Neural progenitor cell (in vitro differentiated cells): ENCODE data around the gene ASB10. TPM values are rescaled to one million over a fixed set of nuclear protein-coding genes. Genes with fewer than 3 reads are reported as not detected.

Experiments
- DNase-seq: peaks from one replicate; pipeline ENCODE4 v3.0.0-alpha.2; 2016; ENCODE audit warnings: low spot score
- H2AFZ ChIP-seq: fragments of 200-600 bp; sonication (generic); replicated peaks from 2 replicates; pipeline ENCODE4 v1.6.1; 2016; ENCODE audit warnings: antibody characterized with exemption
- H3F3A ChIP-seq: fragments of 200-600 bp; sonication (generic); 2 replicates; pipeline ENCODE4 v1.6.1; 2016; ENCODE audit warnings: antibody characterized with exemption, low read depth
- H3K27ac ChIP-seq: fragments of 200-600 bp; sonication (generic); 2 replicates; pipeline ENCODE4 v1.5.1; 2016; ENCODE audit warnings: mild to moderate bottlenecking
- H3K27me3 ChIP-seq: fragments of 200-600 bp; sonication (generic); 2 replicates; pipeline ENCODE4 v1.6.1; 2016; ENCODE audit warnings: mild to moderate bottlenecking, moderate library complexity
- H3K36me3 ChIP-seq: fragments of 200-600 bp; sonication (generic); 2 replicates; pipeline ENCODE4 v1.5.1; 2016
- H3K4me1 ChIP-seq: fragments of 200-600 bp; sonication (generic); 2 replicates; pipeline ENCODE4 v1.6.1; 2016; ENCODE audit warnings: mixed run types
- H3K4me2 ChIP-seq: fragments of 200-600 bp; sonication (generic); 2 replicates; pipeline ENCODE4 v1.6.1; 2016
- H3K4me3 ChIP-seq: fragments of 200-600 bp; sonication (generic); 2 replicates; pipeline ENCODE4 v1.5.1; 2016
- H3K79me2 ChIP-seq: fragments of 200-600 bp; sonication (generic); 2 replicates; pipeline ENCODE4 v1.6.1; 2016; ENCODE audit warnings: low read depth
- H3K9ac ChIP-seq: fragments of 200-600 bp; sonication (generic); 2 replicates; pipeline ENCODE4 v1.6.1; 2016
- H3K9me3 ChIP-seq: fragments of 200-600 bp; sonication (generic); 2 replicates; pipeline ENCODE4 v1.5.1; 2016; ENCODE audit warnings: low read depth
- H4K20me1 ChIP-seq: fragments of 200-600 bp; sonication (generic); 2 replicates; pipeline ENCODE4 v1.6.1; 2016; ENCODE audit warnings: low read depth
- H3K27ac Mint-ChIP-seq: 3 replicates; pipeline ENCODE4 v1.8.0; 2021; ENCODE audit warnings: mixed read lengths
- H3K27me3 Mint-ChIP-seq: 2 replicates; pipeline ENCODE4 v1.8.0; 2022; ENCODE audit warnings: low read depth, mild to moderate bottlenecking, inconsistent platforms, moderate library complexity, mixed read lengths; ENCODE audit not compliant: insufficient read depth
- H3K36me3 Mint-ChIP-seq: 3 replicates; pipeline ENCODE4 v1.8.0; 2021; ENCODE audit warnings: mixed read lengths
- H3K4me1 Mint-ChIP-seq: 3 replicates; pipeline ENCODE4 v1.8.0; 2021; ENCODE audit warnings: mixed read lengths
- H3K4me3 Mint-ChIP-seq: 3 replicates; pipeline ENCODE4 v1.8.0; 2021; ENCODE audit warnings: mild to moderate bottlenecking, moderate library complexity, mixed read lengths
- H3K9me3 Mint-ChIP-seq: 3 replicates; pipeline ENCODE4 v1.8.0; 2020; ENCODE audit warnings: mixed read lengths
- EZH2 ChIP-seq: fragments of 200-600 bp; sonication (generic); IDR thresholded peaks from 2 replicates; pipeline ENCODE4 v1.6.1; 2017; ENCODE audit warnings: antibody characterized with exemption, mild to moderate bottlenecking, moderate library complexity
- EZH2phosphoT487 ChIP-seq: fragments of 200-600 bp; sonication (generic); IDR thresholded peaks from 2 replicates; pipeline ENCODE4 v1.6.1; 2017; ENCODE audit warnings: antibody characterized with exemption
- total RNA-seq: library from RNA; depleted of rRNA; stranded (reverse); fragments of >200 nt; gene quantifications from 2 replicates; pipeline ENCODE4 v1.2.3, GENCODE V29; 2015; ENCODE audit warnings: low replicate concordance
- TF ChIP-seq, protein P1 (sequence below): fragments of 200-600 bp; sonication (generic); IDR thresholded peaks from 2 replicates; pipeline ENCODE4 v1.5.1; 2017; ENCODE audit warnings: antibody characterized with exemption, mild to moderate bottlenecking

ASB10 gene
- total RNA-seq, 1 donor from 2014 or later = not detected

GRCh38 chr7:151168003-151168786 is 18.9 kb downstream of the ASB10 start:
- Histone ChIP-seq H3K4me1 (peaks cover 10% of the 10 kb centered on the region), H3K36me3 (no peaks in the 10 kb centered on the region), H2AFZ (peak overlapping the region; percentile 90), H3K4me2 (peak overlapping the region; percentile 97), H3K79me2 (no peaks in the 10 kb centered on the region), H3K27me3 (peaks cover 99% of the 10 kb centered on the region), H4K20me1 (peaks cover 24% of the 10 kb centered on the region), H3K9ac (no peak overlapping the region), H3K27ac (no peak overlapping the region), H3K4me3 (peak overlapping the region; percentile 64), H3K9me3 (no peaks in the 10 kb centered on the region), H3F3A (peaks cover 22% of the 10 kb centered on the region)
- Mint-ChIP-seq H3K4me1 (peaks cover 11% of the 10 kb centered on the region), H3K4me3 (peak overlapping the region; percentile 71), H3K27ac (no peak overlapping the region), H3K27me3 (peaks cover 45% of the 10 kb centered on the region), H3K9me3 (peaks cover 5% of the 10 kb centered on the region), H3K36me3 (no peaks in the 10 kb centered on the region)
- TF ChIP-seq EZH2phosphoT487 (peak; percentile 72), EZH2 (no peak)
- TF ChIP-seq, protein P1, sequence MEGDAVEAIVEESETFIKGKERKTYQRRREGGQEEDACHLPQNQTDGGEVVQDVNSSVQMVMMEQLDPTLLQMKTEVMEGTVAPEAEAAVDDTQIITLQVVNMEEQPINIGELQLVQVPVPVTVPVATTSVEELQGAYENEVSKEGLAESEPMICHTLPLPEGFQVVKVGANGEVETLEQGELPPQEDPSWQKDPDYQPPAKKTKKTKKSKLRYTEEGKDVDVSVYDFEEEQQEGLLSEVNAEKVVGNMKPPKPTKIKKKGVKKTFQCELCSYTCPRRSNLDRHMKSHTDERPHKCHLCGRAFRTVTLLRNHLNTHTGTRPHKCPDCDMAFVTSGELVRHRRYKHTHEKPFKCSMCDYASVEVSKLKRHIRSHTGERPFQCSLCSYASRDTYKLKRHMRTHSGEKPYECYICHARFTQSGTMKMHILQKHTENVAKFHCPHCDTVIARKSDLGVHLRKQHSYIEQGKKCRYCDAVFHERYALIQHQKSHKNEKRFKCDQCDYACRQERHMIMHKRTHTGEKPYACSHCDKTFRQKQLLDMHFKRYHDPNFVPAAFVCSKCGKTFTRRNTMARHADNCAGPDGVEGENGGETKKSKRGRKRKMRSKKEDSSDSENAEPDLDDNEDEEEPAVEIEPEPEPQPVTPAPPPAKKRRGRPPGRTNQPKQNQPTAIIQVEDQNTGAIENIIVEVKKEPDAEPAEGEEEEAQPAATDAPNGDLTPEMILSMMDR = peak; percentile 77
- DNase-seq = peak; percentile 78

GRCh38 chr7:151167197-151167961 is 19.7 kb downstream of the ASB10 start, which contains the start of gene GBX1:
Gene GBX1 (minus strand): TSS chr7:151167694. CDS start chr7:151167548, 146 bp downstream.
- Mint-ChIP-seq H3K36me3 (no peaks in the 10 kb centered on the region), H3K9me3 (no peaks in the 10 kb centered on the region), H3K4me3 (peak within 1 kb of the TSS; percentile 77), H3K4me1 (peaks cover 10% of the 10 kb centered on the region), H3K27ac (no peak within 1 kb of the TSS), H3K27me3 (peaks cover 40% of the 10 kb centered on the region)
- Histone ChIP-seq H3K4me2 (peak within 1 kb of the TSS; percentile 97), H2AFZ (peak within 1 kb of the TSS; percentile 90), H3K79me2 (no peaks in the 10 kb centered on the region), H3K4me3 (peak within 1 kb of the TSS; percentile 64), H3K27ac (no peak within 1 kb of the TSS), H3K4me1 (peaks cover 10% of the 10 kb centered on the region), H3K9ac (no peak within 1 kb of the TSS), H3K9me3 (no peaks in the 10 kb centered on the region), H4K20me1 (peaks cover 24% of the 10 kb centered on the region), H3K36me3 (no peaks in the 10 kb centered on the region), H3F3A (peaks cover 22% of the 10 kb centered on the region), H3K27me3 (peaks cover 100% of the 10 kb centered on the region)
- DNase-seq = peak; percentile 75
- TF ChIP-seq EZH2 (peak; percentile 82), EZH2phosphoT487 (peak; percentile 78)
- TF ChIP-seq, protein P1 = peak; percentile 27

DNA sequence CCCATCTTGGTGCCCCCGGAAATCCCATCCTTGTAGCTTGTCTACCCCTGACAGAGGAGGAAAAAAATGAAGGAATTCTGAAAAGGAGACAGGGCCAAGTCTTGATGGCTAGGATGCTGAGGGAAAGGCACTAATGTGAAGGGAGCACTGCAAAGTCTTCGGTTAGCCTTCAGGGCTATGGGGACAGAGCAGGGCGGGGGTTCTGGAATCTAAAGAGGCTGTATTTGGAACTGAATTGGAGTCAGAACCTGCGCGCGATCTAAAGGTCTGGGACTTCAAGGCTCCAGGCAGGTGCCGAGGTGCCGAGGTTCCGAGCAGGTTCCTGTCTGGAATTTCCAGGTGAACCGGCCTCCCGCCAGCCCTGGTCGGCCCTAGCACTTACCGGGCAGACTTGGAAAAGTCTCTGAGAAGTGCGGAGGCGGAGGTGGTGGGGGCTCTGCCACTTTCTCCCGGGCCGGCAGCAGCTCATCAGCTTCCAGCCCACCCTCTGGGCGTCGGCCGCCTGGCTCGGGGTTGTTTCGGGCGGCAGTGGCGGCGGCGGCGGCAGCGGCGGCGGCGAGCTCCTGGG is 20.3 kb downstream of the ASB10 start:
- Histone ChIP-seq H3K4me2 (peak overlapping the region; percentile 97), H3K9ac (no peak overlapping the region), H3K27me3 (peaks cover 100% of the 10 kb centered on the region), H3K27ac (no peak overlapping the region), H3K4me1 (peaks cover 10% of the 10 kb centered on the region), H3K79me2 (no peaks in the 10 kb centered on the region), H3K36me3 (no peaks in the 10 kb centered on the region), H3K4me3 (peak overlapping the region; percentile 64), H3K9me3 (no peaks in the 10 kb centered on the region), H2AFZ (peak overlapping the region; percentile 90), H3F3A (peaks cover 18% of the 10 kb centered on the region), H4K20me1 (peaks cover 24% of the 10 kb centered on the region)
- peaks cover 7% of the 10 kb centered on the region for H3K4me1 Mint-ChIP-seq
- H3K4me3 Mint-ChIP-seq = peak overlapping the region; percentile 77
- H3K36me3 Mint-ChIP-seq = no peaks in the 10 kb centered on the region
- no peak for DNase-seq
- peaks cover 34% of the 10 kb centered on the region for H3K27me3 Mint-ChIP-seq
- H3K27ac Mint-ChIP-seq = no peak overlapping the region
- no peaks in the 10 kb centered on the region for H3K9me3 Mint-ChIP-seq
- TF ChIP-seq, protein P1 = no peak
- peak; percentile 94 for TF ChIP-seq EZH2phosphoT487
- peak; percentile 96 for TF ChIP-seq EZH2
